Fibroblast of pulmonary artery (primary cell): ENCODE measurements around the gene ATG3.

Source experiments
- DNase-seq: peaks from one replicate; pipeline ENCODE4 v3.0.0-alpha.2; 2010; ENCODE audit warnings: low read depth
- H3K4me3 ChIP-seq: replicated peaks from 2 replicates; pipeline ENCODE4 v1.5.1; 2011; ENCODE audit warnings: low read depth, mild to moderate bottlenecking, control low read depth, low read length, moderate library complexity
- CTCF ChIP-seq: IDR thresholded peaks from 2 replicates; pipeline ENCODE4 v1.5.1; 2011; ENCODE audit warnings: mild to moderate bottlenecking, control low read depth, low read length, inconsistent platforms; ENCODE audit errors: missing control alignments

Gene ATG3

GRCh38 chr3:112602217-112602838, 40.6 kb upstream of the ATG3 start:
- no peak for DNase-seq
- H3K4me3 ChIP-seq: no peak overlapping the region
- TF ChIP-seq CTCF: no peak

GRCh38 chr3:112598731-112599130, 37.0 kb upstream of the ATG3 start:
- no peak for TF ChIP-seq CTCF
- no peak for DNase-seq
- no peak overlapping the region for H3K4me3 ChIP-seq

GRCh38 chr3:112597945-112598344, 36.2 kb upstream of the ATG3 start:
- TF ChIP-seq CTCF: no peak
- DNase-seq: no peak
- no peak overlapping the region for H3K4me3 ChIP-seq

GRCh38 chr3:112594856-112595255, 33.1 kb upstream of the ATG3 start:
- no peak for TF ChIP-seq CTCF
- H3K4me3 ChIP-seq: no peak overlapping the region
- DNase-seq: no peak

GRCh38 chr3:112593258-112593657, 31.5 kb upstream of the ATG3 start:
- no peak overlapping the region for H3K4me3 ChIP-seq
- no peak for TF ChIP-seq CTCF
- DNase-seq: no peak

GRCh38 chr3:112587336-112587735, 25.6 kb upstream of the ATG3 start:
- TF ChIP-seq CTCF: no peak
- DNase-seq: peak; percentile 30
- no peak overlapping the region for H3K4me3 ChIP-seq

- H3K4me3 ChIP-seq: no peak overlapping the region
- no peak for DNase-seq
- TF ChIP-seq CTCF: no peak
Measured at GRCh38 chr3:112585782-112586181, 24.0 kb upstream of the ATG3 start.
